Neutrophil (primary cell): ENCODE data around the gene ZPLD1.

Source experiments
- H3K27ac ChIP-seq: fragments of 200-600 bp; sonication (generic); 2 replicates; pipeline ENCODE4 v1.5.1; 2016; ENCODE audit warnings: mild to moderate bottlenecking, moderate library complexity
- H3K27me3 ChIP-seq: fragments of 200-600 bp; sonication (generic); 2 replicates; pipeline ENCODE4 v1.6.0; 2016; ENCODE audit warnings: mild to moderate bottlenecking
- H3K36me3 ChIP-seq: fragments of 200-600 bp; sonication (generic); 2 replicates; pipeline ENCODE4 v1.5.1; 2017
- H3K4me1 ChIP-seq, 2 experiments: fragments of 200-600 bp in 1 of 2; sonication (generic) in 1 of 2; 1 replicate in 1 of 2; 2 replicates in 1 of 2; pipeline versions ENCODE4 v1.5.1 to v1.6.1; 2013 to 2016; ENCODE audit warnings: low read depth in 1 of 2, low read length in 1 of 2, mild to moderate bottlenecking in 1 of 2, moderate library complexity in 1 of 2; ENCODE audit not compliant: control insufficient read depth in 1 of 2, insufficient read depth in 1 of 2
- H3K4me3 ChIP-seq, 2 experiments: fragments of 200-600 bp in 1 of 2; sonication (generic) in 1 of 2; 1 replicate in 1 of 2; 2 replicates in 1 of 2; pipeline ENCODE4 v1.5.1; 2013 to 2016; ENCODE audit warnings: low read depth in 1 of 2, low read length in 1 of 2, mild to moderate bottlenecking in 1 of 2, moderate library complexity in 1 of 2
- H3K9me3 ChIP-seq: fragments of 200-600 bp; sonication (generic); 2 replicates; pipeline ENCODE4 v1.5.1; 2016
- CTCF ChIP-seq: fragments of 200-600 bp; sonication (generic); IDR thresholded peaks from 2 replicates; pipeline ENCODE4 v1.5.1; 2016; ENCODE audit warnings: antibody characterized with exemption

The ZPLD1 gene

GRCh38 chr3:102449930-102450329 is 15.1 kb downstream of the ZPLD1 start:
- no peaks in the 10 kb centered on the region for H3K27me3 ChIP-seq
- no peak for TF ChIP-seq CTCF

GRCh38 chr3:102450976-102451375 is 16.2 kb downstream of the ZPLD1 start:
- no peaks in the 10 kb centered on the region for H3K27me3 ChIP-seq
- no peaks in the 10 kb centered on the region for H3K4me1 ChIP-seq
- H3K27ac ChIP-seq, result no peak overlapping the region
- no peak overlapping the region for H3K4me3 ChIP-seq
- H3K36me3 ChIP-seq, result no peaks in the 10 kb centered on the region
- no peak for TF ChIP-seq CTCF
- no peaks in the 10 kb centered on the region for H3K9me3 ChIP-seq

More at GRCh38 chr3:102449930-102450329, 15.1 kb downstream of the ZPLD1 start:
- Histone ChIP-seq H3K27ac (no peak overlapping the region), H3K4me3 (no peak overlapping the region), H3K36me3 (no peaks in the 10 kb centered on the region), H3K4me1 (no peaks in the 10 kb centered on the region), H3K9me3 (no peaks in the 10 kb centered on the region)

GRCh38 chr3:102451543-102451942 is 16.7 kb downstream of the ZPLD1 start:
- no peaks in the 10 kb centered on the region for H3K27me3 ChIP-seq
- no peak for TF ChIP-seq CTCF
- no peaks in the 10 kb centered on the region for H3K36me3 ChIP-seq
- H3K4me1 ChIP-seq, result no peaks in the 10 kb centered on the region
- H3K27ac ChIP-seq, result no peak overlapping the region
- no peak overlapping the region for H3K4me3 ChIP-seq
- no peaks in the 10 kb centered on the region for H3K9me3 ChIP-seq

GRCh38 chr3:102454181-102454580 is 19.4 kb downstream of the ZPLD1 start:
- Histone ChIP-seq H3K4me1 (no peaks in the 10 kb centered on the region), H3K27ac (no peak overlapping the region), H3K36me3 (no peaks in the 10 kb centered on the region), H3K27me3 (no peaks in the 10 kb centered on the region), H3K4me3 (no peak overlapping the region), H3K9me3 (no peaks in the 10 kb centered on the region)
- TF ChIP-seq CTCF, result no peak

- Histone ChIP-seq H3K9me3 (no peaks in the 10 kb centered on the region), H3K36me3 (no peaks in the 10 kb centered on the region), H3K4me1 (no peaks in the 10 kb centered on the region), H3K4me3 (no peak overlapping the region), H3K27ac (no peak overlapping the region), H3K27me3 (no peaks in the 10 kb centered on the region)
- TF ChIP-seq CTCF, result no peak
Observed at GRCh38 chr3:102457644-102458043, 22.8 kb downstream of the ZPLD1 start.

- H3K9me3 ChIP-seq, result no peaks in the 10 kb centered on the region
- H3K27me3 ChIP-seq, result no peaks in the 10 kb centered on the region
- no peak overlapping the region for H3K27ac ChIP-seq
- H3K36me3 ChIP-seq, result no peaks in the 10 kb centered on the region
- H3K4me3 ChIP-seq, result no peak overlapping the region
- no peak for TF ChIP-seq CTCF
- H3K4me1 ChIP-seq, result no peaks in the 10 kb centered on the region
Observed at GRCh38 chr3:102460579-102460978, 25.8 kb downstream of the ZPLD1 start.
